Retina (tissue), 1 donor: ENCODE results near the gene MAPK12.

Experiments
- DNase-seq: peaks from one replicate; pipeline ENCODE4 v3.0.0-alpha.2; 2016

The MAPK12 gene

GRCh38 chr22:50250555-50251476, 10.7 kb downstream of the MAPK12 start, which contains the start of gene HDAC10:
Gene HDAC10, minus strand, starts transcription at chr22:50251265. Its CDS starts 233 bp downstream, at chr22:50251032.
- peak; percentile 85 for DNase-seq

DNA sequence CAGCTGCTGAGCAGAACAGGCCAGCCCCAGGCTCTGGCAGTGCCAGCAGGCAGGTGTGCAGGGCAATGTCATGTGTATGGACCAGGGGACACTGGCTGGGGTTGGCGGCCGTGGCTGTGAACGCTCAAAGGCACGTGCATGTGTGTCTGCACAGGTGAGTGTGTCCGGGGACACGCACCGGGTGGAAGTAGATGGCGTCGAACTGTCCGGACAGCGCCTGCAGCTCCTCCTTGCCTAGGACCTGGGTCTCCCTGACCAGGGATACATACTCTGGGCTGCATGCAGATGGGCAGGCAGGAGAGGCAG, 11.3 kb downstream of the MAPK12 start:
- no peak for DNase-seq

DNA sequence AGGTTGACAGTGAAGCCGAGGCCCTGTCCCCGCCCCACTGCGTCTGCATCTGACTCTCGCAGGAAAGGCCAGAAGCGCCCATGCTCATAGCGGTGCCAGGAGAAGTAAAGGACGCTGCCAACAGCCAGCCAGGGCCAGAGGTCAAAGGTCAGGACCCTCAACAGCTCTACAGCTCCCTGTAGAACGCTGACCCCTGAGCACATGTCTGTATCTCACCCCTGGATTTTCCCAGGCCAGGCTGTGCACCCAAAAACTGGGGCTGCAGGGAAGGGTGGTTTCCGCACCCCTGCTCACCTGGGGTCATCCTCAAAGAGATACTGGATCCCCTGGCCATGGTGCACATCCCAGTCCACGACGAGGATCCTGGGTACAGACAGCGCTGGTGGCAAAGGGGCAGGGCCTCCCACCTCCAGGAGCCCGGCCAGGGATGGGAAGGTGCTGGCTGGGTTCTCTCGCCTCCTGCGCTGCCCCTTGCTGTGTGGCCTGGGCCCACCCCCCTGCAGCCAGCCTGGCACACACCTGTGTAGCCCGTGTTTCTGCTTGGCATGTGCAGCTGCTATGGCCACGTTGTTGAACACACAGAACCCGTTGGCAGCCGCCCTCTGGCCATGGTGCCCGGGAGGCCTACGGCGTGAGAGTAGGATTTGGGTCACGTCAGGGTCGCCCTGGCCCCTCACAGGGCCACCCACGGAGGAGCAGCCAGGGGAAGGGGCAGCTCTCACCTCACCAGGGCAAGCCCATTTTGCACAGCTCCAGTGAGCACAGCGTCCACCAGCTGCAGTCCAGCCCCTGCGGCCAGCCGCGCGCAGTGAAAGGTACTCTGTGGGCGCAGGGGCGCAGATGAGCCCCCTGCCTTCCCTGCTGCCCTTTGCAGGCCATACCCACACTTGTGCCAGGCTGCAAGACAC, 11.9 kb downstream of the MAPK12 start:
- DNase-seq, result no peak

DNA sequence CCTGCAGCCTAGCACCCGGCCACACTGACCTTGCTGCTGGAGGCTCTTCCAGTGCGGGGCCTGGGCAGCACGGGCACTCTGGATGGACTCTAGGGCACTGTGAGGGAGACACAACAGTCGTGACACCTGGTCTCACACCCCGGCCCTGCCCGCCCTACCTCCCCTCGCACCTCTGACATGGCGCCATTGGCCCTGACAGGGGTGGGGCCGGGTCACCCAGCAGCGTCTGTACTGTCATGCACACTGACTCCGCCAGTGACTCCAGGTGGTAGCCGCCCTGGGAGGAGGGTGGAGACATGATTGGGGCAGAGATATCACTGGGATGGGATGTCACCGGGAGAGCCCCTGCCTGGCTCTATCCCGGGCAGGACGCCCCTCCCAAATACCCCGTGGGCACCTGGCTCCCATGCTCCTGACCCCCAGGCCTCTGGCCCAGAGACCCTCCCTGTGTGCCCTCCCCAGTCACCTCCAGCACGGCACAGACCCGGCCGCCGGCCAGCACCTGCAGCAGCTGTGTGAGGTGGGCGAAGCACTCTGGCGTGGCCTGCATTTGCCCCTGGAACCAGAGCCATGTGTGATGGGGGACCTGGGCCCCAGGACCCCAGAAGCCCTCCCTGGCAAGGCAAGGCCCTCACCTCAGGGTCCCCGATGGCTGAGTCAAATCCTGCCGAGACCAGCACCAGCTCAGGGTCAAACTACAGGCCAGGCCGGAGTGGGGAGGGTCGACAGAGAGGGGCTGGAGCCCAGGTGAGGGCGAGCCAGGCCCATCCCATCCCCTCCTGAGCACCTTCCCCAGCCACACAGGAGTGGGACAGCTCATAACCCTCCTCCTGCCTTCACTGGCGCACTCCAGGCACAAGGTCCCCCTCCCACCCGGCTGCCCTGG, 13.0 kb downstream of the MAPK12 start:
- DNase-seq, result no peak

DNA sequence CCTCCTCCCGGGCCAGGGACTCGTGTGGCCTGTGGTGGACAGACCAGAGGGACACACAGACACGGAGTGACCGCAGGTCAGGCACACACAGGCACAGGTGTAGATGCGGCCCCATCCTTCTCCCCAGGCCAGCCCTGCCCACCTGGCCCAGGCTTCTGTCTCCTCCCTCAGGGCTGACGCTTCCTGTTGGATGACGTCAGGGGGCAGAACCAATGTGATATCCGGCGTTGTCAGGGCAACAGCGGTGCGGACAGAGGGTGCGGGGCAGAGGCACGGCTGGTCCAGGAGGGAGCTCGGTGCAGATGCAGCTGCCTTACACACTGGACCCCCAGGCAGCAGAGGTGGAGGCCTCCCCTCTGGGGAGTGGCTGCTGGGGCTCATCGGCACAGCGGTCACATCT, 13.7 kb downstream of the MAPK12 start:
- DNase-seq, result no peak

GRCh38 chr22:50246242-50247175, 15.0 kb downstream of the MAPK12 start:
- no peak for DNase-seq

DNA sequence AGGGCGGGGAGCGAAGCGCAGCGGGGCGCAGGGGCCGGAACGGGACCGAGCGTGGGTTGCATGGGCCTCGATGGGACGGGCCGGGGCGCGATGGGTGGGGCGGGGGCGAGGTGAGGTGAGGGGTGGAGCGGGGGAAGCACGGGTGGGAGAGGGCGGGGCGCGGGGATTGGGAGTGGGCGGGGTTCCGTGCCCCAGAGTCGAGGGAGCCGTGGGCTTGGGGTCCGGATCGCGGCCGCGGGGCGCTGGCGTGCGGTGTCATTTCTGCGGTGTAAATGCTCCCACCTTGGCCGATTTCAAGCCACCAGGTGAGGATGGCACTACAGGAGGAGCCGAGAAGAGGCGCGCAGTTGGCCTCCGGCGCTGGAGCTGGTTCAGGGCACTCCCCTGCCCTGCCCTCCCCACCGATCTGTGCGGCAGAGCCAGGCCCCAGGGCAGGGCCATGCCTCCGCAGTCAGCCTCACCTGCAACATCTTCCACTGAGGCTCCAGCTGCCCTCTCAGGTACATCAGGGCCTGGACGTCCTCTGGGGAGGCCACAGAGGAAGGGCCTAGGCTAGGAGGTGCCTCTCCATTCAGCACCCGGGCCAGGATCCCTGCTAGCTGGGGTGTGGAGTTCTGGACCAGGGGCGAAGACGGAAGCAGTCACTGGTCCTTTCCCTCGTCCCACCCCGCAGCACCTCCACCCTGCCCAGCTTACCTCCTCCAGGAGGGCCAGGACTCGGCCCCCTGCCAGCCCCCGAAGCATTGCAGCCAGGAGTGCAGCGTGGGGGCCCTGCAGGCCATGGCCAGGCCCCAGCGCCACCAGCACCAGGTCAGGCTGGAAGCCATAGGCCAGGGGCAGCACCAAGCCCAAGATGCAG, 16.0 kb downstream of the MAPK12 start:
- no peak for DNase-seq

DNA sequence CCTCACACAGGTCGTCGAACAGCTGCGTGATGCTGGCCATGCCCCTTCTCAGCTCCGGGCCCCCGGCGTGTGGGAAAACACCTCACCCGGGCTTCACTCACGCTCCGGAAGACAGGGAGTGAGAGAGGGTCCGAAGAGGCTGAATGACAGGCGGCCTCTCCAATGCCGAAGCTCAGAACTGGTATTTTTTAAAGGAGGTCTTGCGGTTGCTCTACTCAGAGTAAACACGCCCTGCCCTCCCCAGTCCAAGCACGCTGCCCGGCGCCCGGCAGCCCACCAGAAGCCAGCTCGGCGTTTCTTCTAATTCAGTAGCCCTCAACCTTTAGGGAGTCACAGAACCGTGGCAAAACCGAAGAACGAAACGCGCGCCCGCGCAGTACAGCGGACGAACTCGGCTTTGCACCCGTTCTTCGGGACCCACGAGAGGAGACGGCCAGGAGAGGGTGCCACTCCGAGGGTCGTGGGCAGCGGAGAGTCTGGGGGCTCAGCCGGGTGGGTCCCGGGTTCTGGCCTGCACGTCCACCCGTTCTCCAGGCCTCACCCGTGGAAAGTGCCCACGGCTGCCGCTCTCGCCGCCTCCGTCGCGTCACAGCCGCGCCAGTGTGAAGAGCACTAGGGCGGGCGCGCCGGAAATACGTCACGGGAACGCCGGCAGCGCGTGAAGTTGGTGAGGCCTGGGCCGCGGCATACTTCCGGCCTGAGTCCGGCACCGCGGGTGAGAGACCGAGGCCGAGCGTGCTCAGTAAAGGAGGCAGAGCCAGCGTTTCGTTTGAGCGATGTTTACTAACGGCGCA, 16.9 kb downstream of the MAPK12 start, which contains the start of gene TUBGCP6:
Gene TUBGCP6 (minus strand): TSS at position 604 of the 794 bp plus-strand sequence. CDS start 564 bp downstream, at position 40.
- DNase-seq, result peak; percentile 96

GRCh38 chr22:50243685-50244419, 17.6 kb downstream of the MAPK12 start:
- DNase-seq, result no peak

DNA sequence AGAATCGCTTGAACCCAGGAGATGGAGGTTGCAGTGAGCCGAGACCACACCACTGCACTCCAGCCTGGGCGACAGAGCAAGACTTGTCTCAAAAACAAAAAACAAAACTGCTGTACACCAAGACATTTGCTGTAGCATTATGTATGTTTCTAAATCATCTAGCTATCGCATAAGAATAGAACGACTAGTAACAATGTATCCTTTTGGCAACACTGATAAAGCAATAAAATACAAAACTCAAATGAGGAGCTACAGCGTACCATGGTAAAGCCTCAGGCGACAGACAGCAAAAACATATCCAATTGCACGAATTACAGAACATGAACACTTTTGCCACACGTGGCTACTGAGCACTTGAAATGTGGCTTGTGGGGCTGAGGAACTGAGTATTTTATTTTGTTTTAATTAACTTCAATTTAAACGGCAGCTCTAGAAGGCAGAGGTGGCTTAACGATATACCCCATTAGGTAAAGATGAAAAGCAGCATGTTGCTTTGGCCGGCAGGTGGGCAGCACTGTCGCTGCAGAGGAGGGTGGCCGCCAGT, 19.0 kb downstream of the MAPK12 start:
- no peak for DNase-seq

- no peak for DNase-seq
These were observed 22.7 kb downstream of the MAPK12 start for GRCh38 chr22:50238755-50239154.

GRCh38 chr22:50236731-50237409, 24.6 kb downstream of the MAPK12 start:
- DNase-seq, result peak; percentile 37

- no peak for DNase-seq
These were observed 28.3 kb downstream of the MAPK12 start for GRCh38 chr22:50233223-50233622.

GRCh38 chr22:50232481-50233151, 28.9 kb downstream of the MAPK12 start:
- no peak for DNase-seq

DNA sequence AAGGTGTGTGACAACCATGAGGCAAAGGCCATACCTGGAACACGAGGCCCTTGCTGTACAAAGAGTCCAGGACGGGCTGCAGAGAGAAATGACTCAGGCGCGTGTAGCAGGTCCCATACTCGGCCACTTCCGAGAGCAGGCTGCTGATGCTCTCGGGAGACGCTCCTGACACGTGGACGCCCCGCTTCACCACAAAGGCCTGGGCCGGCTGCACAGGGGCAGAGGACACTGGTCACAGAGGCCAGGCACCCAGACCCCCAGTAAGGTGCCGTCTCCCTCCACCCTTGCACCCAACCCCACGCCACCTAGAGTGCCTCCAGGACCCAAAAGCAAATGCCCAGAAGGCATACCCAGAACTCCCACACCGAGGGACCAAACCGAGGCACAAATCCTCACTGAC, 32.1 kb downstream of the MAPK12 start:
- DNase-seq, result no peak

- DNase-seq, result no peak
These were observed 33.1 kb downstream of the MAPK12 start for GRCh38 chr22:50228366-50228765.

DNA sequence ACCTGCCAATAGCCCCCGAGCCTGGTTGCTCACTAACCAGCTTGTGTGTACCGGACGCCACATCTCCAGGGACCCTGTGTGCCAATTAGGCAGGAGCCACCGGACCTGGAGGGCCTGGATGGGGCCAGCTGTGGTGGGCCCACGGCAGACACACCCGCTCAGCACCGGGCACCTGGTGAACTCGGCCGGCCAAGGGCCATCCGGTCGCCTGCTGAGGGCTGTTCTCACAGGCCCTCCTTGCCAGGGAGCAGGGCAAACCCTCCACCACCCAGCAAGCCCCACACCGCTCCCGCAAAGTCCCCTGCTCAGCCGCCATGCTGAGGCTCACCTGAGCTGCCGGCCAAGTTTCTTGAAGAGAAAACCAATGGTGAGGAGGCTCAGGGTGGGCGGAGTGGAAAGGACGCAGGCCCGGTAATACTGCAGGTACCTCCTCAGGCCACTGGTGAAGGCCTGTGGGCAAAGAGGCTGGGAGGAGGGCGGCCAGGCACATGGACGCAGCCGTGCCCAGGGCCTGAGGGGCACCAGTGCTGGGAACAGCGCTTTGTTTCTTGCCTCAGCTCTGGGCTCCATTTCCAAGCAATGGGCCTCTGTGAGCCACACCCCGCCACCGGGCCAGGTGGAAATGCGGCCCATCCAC, 33.8 kb downstream of the MAPK12 start:
- DNase-seq, result no peak
